ENCODE measurements around the gene STK4.

- TF ChIP-seq CTCF (conservative IDR thresholded peaks at IDR 0.05; ENCODE audit: low read depth, low read length) (no peak), EZH2 (IDR thresholded peaks at IDR 0.05; ENCODE audit: borderline replicate concordance, low read depth, low read length, poor library complexity, severe bottlenecking) (no peak)
Observed at GRCh38 chr20:45039475-45039820, 73.1 kb downstream of the STK4 start.
